OCI-LY1 (cell line): ENCODE results near the gene OXCT1.
A peak's percentile ranks its signal among the peaks of the same experiment; 100 is the strongest.

Source experiments
- H2AFZ ChIP-seq: fragments of 200-600 bp; sonication (generic), shearing (Covaris generic); 2 replicates; pipeline ENCODE4 v1.6.0; 2014; ENCODE audit warnings: antibody characterized with exemption, mild to moderate bottlenecking, low read length
- H3F3A ChIP-seq: fragments of 200-600 bp; sonication (generic), shearing (Covaris generic); 2 replicates; pipeline ENCODE4 v1.6.0; 2014; ENCODE audit warnings: mild to moderate bottlenecking, antibody characterized with exemption, low read length, moderate library complexity; ENCODE audit not compliant: insufficient read depth
- H3K27ac ChIP-seq: fragments of 200-600 bp; sonication (generic); 2 replicates; pipeline ENCODE4 v1.5.1; 2014; ENCODE audit warnings: low read length, mixed run types, mild to moderate bottlenecking, low read depth; ENCODE audit not compliant: poor library complexity, severe bottlenecking
- H3K27me3 ChIP-seq: fragments of 200-600 bp; sonication (generic); 2 replicates; pipeline ENCODE4 v1.6.0; 2014; ENCODE audit warnings: antibody characterized with exemption, mild to moderate bottlenecking, low read length, moderate library complexity; ENCODE audit not compliant: insufficient read depth
- H3K36me3 ChIP-seq: fragments of 200-600 bp; sonication (generic); 2 replicates; pipeline ENCODE4 v1.6.1; 2014; ENCODE audit warnings: mild to moderate bottlenecking, antibody characterized with exemption, low read length, moderate library complexity, mixed read lengths; ENCODE audit not compliant: insufficient read depth
- H3K4me1 ChIP-seq: fragments of 200-600 bp; sonication (generic); 2 replicates; pipeline ENCODE4 v1.5.1; 2014; ENCODE audit warnings: mild to moderate bottlenecking, low read length, moderate library complexity; ENCODE audit not compliant: insufficient read depth, severe bottlenecking
- H3K4me2 ChIP-seq: fragments of 200-600 bp; sonication (generic), shearing (Covaris generic); 2 replicates; pipeline ENCODE4 v1.6.1; 2014; ENCODE audit warnings: low read length
- H3K4me3 ChIP-seq: fragments of 200-600 bp; sonication (generic); 2 replicates; pipeline ENCODE4 v1.5.1; 2014; ENCODE audit warnings: low read length, low read depth, mild to moderate bottlenecking, mixed read lengths; ENCODE audit not compliant: poor library complexity, severe bottlenecking
- H3K79me2 ChIP-seq: fragments of 200-600 bp; shearing (Covaris generic); 2 replicates; pipeline ENCODE4 v1.6.1; 2016; ENCODE audit warnings: mixed run types, low read length, mixed read lengths; ENCODE audit not compliant: insufficient read depth
- H3K9ac ChIP-seq: fragments of 200-600 bp; sonication (generic), shearing (Covaris generic); 2 replicates; pipeline ENCODE4 v1.6.1; 2014; ENCODE audit warnings: mild to moderate bottlenecking, low read length, mixed read lengths
- H3K9me2 ChIP-seq: fragments of 200-600 bp; sonication (generic), shearing (Covaris generic); 2 replicates; pipeline ENCODE4 v1.6.1; 2014; ENCODE audit warnings: low read depth, mild to moderate bottlenecking, low read length, mixed read lengths
- H3K9me3 ChIP-seq: fragments of 200-600 bp; shearing (Covaris generic); 2 replicates; pipeline ENCODE4 v1.6.1; 2014; ENCODE audit warnings: low read length, mixed read lengths
- H4K20me1 ChIP-seq: fragments of 200-600 bp; sonication (generic), shearing (Covaris generic); 2 replicates; pipeline ENCODE4 v1.6.0; 2016; ENCODE audit warnings: mild to moderate bottlenecking, low read length; ENCODE audit not compliant: insufficient read depth
- CTCF ChIP-seq: fragments of 200-600 bp; sonication (generic), shearing (Covaris generic); IDR thresholded peaks from 2 replicates; pipeline ENCODE4 v1.5.1; 2017; ENCODE audit warnings: mild to moderate bottlenecking, antibody characterized with exemption, low read length, moderate library complexity, mixed read lengths
- EZH2 ChIP-seq: fragments of 200-600 bp; sonication (generic), shearing (Covaris generic); IDR thresholded peaks from 2 replicates; pipeline ENCODE4 v1.8.0; 2017; ENCODE audit warnings: borderline replicate concordance, mixed run types, mild to moderate bottlenecking, antibody characterized with exemption, low read length, moderate library complexity, mixed read lengths

Gene OXCT1

GRCh38 chr5:41707853-41708603 is 162.2 kb downstream of the OXCT1 start:
- H3K9me2 ChIP-seq, result no peaks in the 10 kb centered on the region
- no peaks in the 10 kb centered on the region for H3K27me3 ChIP-seq
- H2AFZ ChIP-seq, result no peak overlapping the region
- no peaks in the 10 kb centered on the region for H3K79me2 ChIP-seq
- no peak overlapping the region for H3K27ac ChIP-seq
- H3K4me1 ChIP-seq, result no peaks in the 10 kb centered on the region
- H3K4me3 ChIP-seq, result no peak overlapping the region
- no peaks in the 10 kb centered on the region for H3K9me3 ChIP-seq
- no peak overlapping the region for H3K9ac ChIP-seq
- no peak overlapping the region for H3K4me2 ChIP-seq
- H3K36me3 ChIP-seq, result no peaks in the 10 kb centered on the region
- H3F3A ChIP-seq, result no peaks in the 10 kb centered on the region
- TF ChIP-seq EZH2 (no peak), CTCF (peak; percentile 58)
- H4K20me1 ChIP-seq, result no peaks in the 10 kb centered on the region

- H3K27ac ChIP-seq, result no peak overlapping the region
- no peak overlapping the region for H3K9ac ChIP-seq
- no peaks in the 10 kb centered on the region for H3K9me2 ChIP-seq
- H2AFZ ChIP-seq, result no peak overlapping the region
- no peaks in the 10 kb centered on the region for H3K4me1 ChIP-seq
- H3K4me2 ChIP-seq, result no peak overlapping the region
- H3K36me3 ChIP-seq, result no peaks in the 10 kb centered on the region
- no peak overlapping the region for H3K4me3 ChIP-seq
- H3K9me3 ChIP-seq, result no peaks in the 10 kb centered on the region
- H3K27me3 ChIP-seq, result no peaks in the 10 kb centered on the region
- TF ChIP-seq EZH2, result no peak
- TF ChIP-seq CTCF, result peak; percentile 56
- H4K20me1 ChIP-seq, result no peaks in the 10 kb centered on the region
- no peaks in the 10 kb centered on the region for H3F3A ChIP-seq
- no peaks in the 10 kb centered on the region for H3K79me2 ChIP-seq
These were observed 174.2 kb downstream of the OXCT1 start for GRCh38 chr5:41695920-41696582.

DNA sequence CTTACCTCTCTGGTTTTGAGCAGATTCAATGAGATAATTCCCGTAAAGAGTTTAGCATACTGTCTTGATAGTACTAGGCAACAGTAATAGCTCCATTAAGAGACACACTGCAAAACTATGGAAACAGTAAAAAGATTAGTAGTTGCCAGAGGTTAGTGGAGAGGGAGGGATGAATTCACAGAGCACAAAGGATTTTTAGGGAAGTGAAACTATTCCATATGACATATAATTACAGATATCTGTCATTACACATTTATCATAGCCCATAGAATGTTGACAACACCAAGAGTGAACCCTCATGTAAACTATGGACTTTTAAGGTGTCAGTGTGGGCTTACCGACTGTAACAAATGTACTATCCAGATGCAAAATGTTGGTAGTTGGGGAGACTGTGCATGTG is 183.5 kb downstream of the OXCT1 start:
- Histone ChIP-seq H3K9me2 (no peaks in the 10 kb centered on the region), H3K27me3 (no peaks in the 10 kb centered on the region), H2AFZ (no peak overlapping the region), H3K4me3 (no peak overlapping the region), H3K79me2 (no peaks in the 10 kb centered on the region), H3K9ac (no peak overlapping the region), H3F3A (no peaks in the 10 kb centered on the region), H3K27ac (no peak overlapping the region), H4K20me1 (no peaks in the 10 kb centered on the region), H3K4me1 (no peaks in the 10 kb centered on the region), H3K36me3 (no peaks in the 10 kb centered on the region), H3K9me3 (no peaks in the 10 kb centered on the region), H3K4me2 (no peak overlapping the region)
- TF ChIP-seq CTCF (no peak), EZH2 (no peak)
